Measurements from ENCODE around the gene HDAC9. TPM values are rescaled to one million over a fixed set of nuclear protein-coding genes. Genes with fewer than 3 reads are reported as not detected.

HDAC9 gene
- total RNA-seq, 2 experiments from 2014 or later: 0.69 to 0.94 TPM

- no peaks in the 10 kb centered on the region for H3K36me3 Mint-ChIP-seq (ENCODE audit: low read depth)
- CTCF ChIA-PET: no interaction called here
- DNase-seq: no peak
- intact Hi-C loops (cut with DNase I, micrococcal nuclease): no loop called here
- no peak for ATAC-seq
- H3K27me3 Mint-ChIP-seq: peaks cover 11% of the 10 kb centered on the region
- POLR2A ChIA-PET: no interaction called here
- no peaks in the 10 kb centered on the region for H3K9me3 Mint-ChIP-seq (ENCODE audit: low read depth)
- peaks cover 14% of the 10 kb centered on the region for H3K4me1 Mint-ChIP-seq
- no peak overlapping the region for H3K27ac Mint-ChIP-seq
- H3K4me3 Mint-ChIP-seq: no peak overlapping the region
Observed at GRCh38 chr7:18496341-18496700, 772 bp downstream of the HDAC9 start.

GRCh38 chr7:18497082-18497481 lies 1.5 kb downstream of the HDAC9 start:
- Mint-ChIP-seq H3K9me3 (ENCODE audit: low read depth) (no peaks in the 10 kb centered on the region), H3K36me3 (ENCODE audit: low read depth) (no peaks in the 10 kb centered on the region), H3K4me1 (peaks cover 14% of the 10 kb centered on the region), H3K27ac (no peak overlapping the region), H3K4me3 (no peak overlapping the region), H3K27me3 (peaks cover 11% of the 10 kb centered on the region)
- DNase-seq (no peak), ATAC-seq (no peak)
- intact Hi-C loops (cut with DNase I, micrococcal nuclease): no loop called here
- CTCF ChIA-PET: interaction anchor here (0.7 kb wide), 1 partner anchor 812 kb away, joined by 3 read pairs; no protein-coding TSS in a partner anchor
- POLR2A ChIA-PET: no interaction called here

GRCh38 chr7:18497800-18498199 lies 2.3 kb downstream of the HDAC9 start:
- H3K36me3 Mint-ChIP-seq (ENCODE audit: low read depth): no peaks in the 10 kb centered on the region
- DNase-seq: no peak
- H3K9me3 Mint-ChIP-seq (ENCODE audit: low read depth): no peaks in the 10 kb centered on the region
- H3K27me3 Mint-ChIP-seq: peaks cover 11% of the 10 kb centered on the region
- intact Hi-C loops (cut with DNase I, micrococcal nuclease): no loop called here
- no peak overlapping the region for H3K27ac Mint-ChIP-seq
- CTCF ChIA-PET: interaction anchor here (0.9 kb wide), 1 partner anchor 10 kb away, joined by 4 read pairs; no protein-coding TSS in a partner anchor
- ATAC-seq: no peak
- H3K4me3 Mint-ChIP-seq: no peak overlapping the region
- POLR2A ChIA-PET: interaction anchor here (0.5 kb wide), 1 partner anchor 18 kb away, joined by 5 read pairs; no protein-coding TSS in a partner anchor
- peaks cover 14% of the 10 kb centered on the region for H3K4me1 Mint-ChIP-seq

GRCh38 chr7:18498341-18498740 lies 2.8 kb downstream of the HDAC9 start:
- DNase-seq (no peak), ATAC-seq (no peak)
- ChIA-PET CTCF (interaction anchor here (0.9 kb wide), 1 partner anchor 10 kb away, joined by 4 read pairs; no protein-coding TSS in a partner anchor), POLR2A (interaction anchor here (0.5 kb wide), 1 partner anchor 19 kb away, joined by 5 read pairs; no protein-coding TSS in a partner anchor)
- Mint-ChIP-seq H3K36me3 (ENCODE audit: low read depth) (no peaks in the 10 kb centered on the region), H3K27me3 (peaks cover 11% of the 10 kb centered on the region), H3K27ac (no peak overlapping the region), H3K4me1 (peaks cover 14% of the 10 kb centered on the region), H3K9me3 (ENCODE audit: low read depth) (no peaks in the 10 kb centered on the region), H3K4me3 (no peak overlapping the region)
- intact Hi-C loops (cut with DNase I, micrococcal nuclease): no loop called here

GRCh38 chr7:18499407-18500177 lies 4.0 kb downstream of the HDAC9 start:
- Mint-ChIP-seq H3K27ac (no peak overlapping the region), H3K4me3 (no peak overlapping the region), H3K4me1 (peaks cover 14% of the 10 kb centered on the region), H3K27me3 (peaks cover 9% of the 10 kb centered on the region), H3K36me3 (ENCODE audit: low read depth) (no peaks in the 10 kb centered on the region), H3K9me3 (ENCODE audit: low read depth) (no peaks in the 10 kb centered on the region)
- ATAC-seq (no peak), DNase-seq (no peak)
- ChIA-PET CTCF (no interaction called here), POLR2A (no interaction called here)
- intact Hi-C loops (cut with DNase I, micrococcal nuclease): no loop called here

GRCh38 chr7:18503126-18503866 lies 7.7 kb downstream of the HDAC9 start:
- DNase-seq: no peak
- ChIA-PET CTCF (no interaction called here), POLR2A (no interaction called here)
- H3K9me3 Mint-ChIP-seq (ENCODE audit: low read depth): no peaks in the 10 kb centered on the region
- no peaks in the 10 kb centered on the region for H3K36me3 Mint-ChIP-seq (ENCODE audit: low read depth)
- no peak overlapping the region for H3K27ac Mint-ChIP-seq
- intact Hi-C loops (cut with DNase I, micrococcal nuclease): no loop called here
- ATAC-seq: no peak
- H3K4me3 Mint-ChIP-seq: no peak overlapping the region
- peaks cover 2% of the 10 kb centered on the region for H3K27me3 Mint-ChIP-seq
- no peaks in the 10 kb centered on the region for H3K4me1 Mint-ChIP-seq

GRCh38 chr7:18504965-18505364 lies 9.4 kb downstream of the HDAC9 start:
- H3K27ac Mint-ChIP-seq: no peak overlapping the region
- CTCF ChIA-PET: no interaction called here
- H3K36me3 Mint-ChIP-seq (ENCODE audit: low read depth): no peaks in the 10 kb centered on the region
- POLR2A ChIA-PET: no interaction called here
- H3K9me3 Mint-ChIP-seq (ENCODE audit: low read depth): no peaks in the 10 kb centered on the region
- no peak for DNase-seq
- ATAC-seq: no peak
- intact Hi-C loops (cut with DNase I, micrococcal nuclease): no loop called here
- no peak overlapping the region for H3K4me3 Mint-ChIP-seq
- H3K27me3 Mint-ChIP-seq: peaks cover 2% of the 10 kb centered on the region
- peaks cover 7% of the 10 kb centered on the region for H3K4me1 Mint-ChIP-seq

GRCh38 chr7:18505870-18506460 lies 10.4 kb downstream of the HDAC9 start:
- ChIA-PET POLR2A (no interaction called here), CTCF (interaction anchor here (0.7 kb wide), 2 partner anchors 12 to 718 kb away, joined by 3 read pairs; no protein-coding TSS in a partner anchor)
- peaks cover under 1% of the 10 kb centered on the region for H3K27me3 Mint-ChIP-seq
- H3K9me3 Mint-ChIP-seq (ENCODE audit: low read depth): no peaks in the 10 kb centered on the region
- H3K36me3 Mint-ChIP-seq (ENCODE audit: low read depth): no peaks in the 10 kb centered on the region
- ATAC-seq: no peak
- no peak overlapping the region for H3K27ac Mint-ChIP-seq
- no peak for DNase-seq
- intact Hi-C loops (cut with DNase I, micrococcal nuclease): no loop called here
- peaks cover 7% of the 10 kb centered on the region for H3K4me1 Mint-ChIP-seq
- H3K4me3 Mint-ChIP-seq: no peak overlapping the region

- ATAC-seq (peak; percentile 74), DNase-seq (no peak)
- ChIA-PET POLR2A (no interaction called here), CTCF (interaction anchor here (0.7 to 1.0 kb wide), 3 partner anchors 10 to 167 kb away, joined by 3 to 4 read pairs (median 4); no protein-coding TSS in a partner anchor)
- intact Hi-C loops (cut with DNase I, micrococcal nuclease): no loop called here
- Mint-ChIP-seq H3K4me1 (peaks cover 7% of the 10 kb centered on the region), H3K9me3 (ENCODE audit: low read depth) (no peaks in the 10 kb centered on the region), H3K27ac (peak overlapping the region; percentile 27), H3K27me3 (no peaks in the 10 kb centered on the region), H3K4me3 (no peak overlapping the region), H3K36me3 (ENCODE audit: low read depth) (no peaks in the 10 kb centered on the region)
Observed at GRCh38 chr7:18508443-18509427, 13.2 kb downstream of the HDAC9 start.

- intact Hi-C loops (cut with DNase I, micrococcal nuclease): no loop called here
- Mint-ChIP-seq H3K27me3 (no peaks in the 10 kb centered on the region), H3K4me3 (no peak overlapping the region), H3K4me1 (peaks cover 7% of the 10 kb centered on the region), H3K36me3 (ENCODE audit: low read depth) (no peaks in the 10 kb centered on the region), H3K9me3 (ENCODE audit: low read depth) (no peaks in the 10 kb centered on the region), H3K27ac (no peak overlapping the region)
- ChIA-PET POLR2A (no interaction called here), CTCF (interaction anchor here (0.8 kb wide), 1 partner anchor 43 kb away, joined by 4 read pairs; no protein-coding TSS in a partner anchor)
- no peak for ATAC-seq
- no peak for DNase-seq
Observed at GRCh38 chr7:18509481-18509880, 13.9 kb downstream of the HDAC9 start.

Measured in activated CD4-positive, alpha-beta T cell treated with anti-CD3 and anti-CD28 coated beads for 36 hours (primary cell).